ENCODE data around the gene SCN5A.

DNA sequence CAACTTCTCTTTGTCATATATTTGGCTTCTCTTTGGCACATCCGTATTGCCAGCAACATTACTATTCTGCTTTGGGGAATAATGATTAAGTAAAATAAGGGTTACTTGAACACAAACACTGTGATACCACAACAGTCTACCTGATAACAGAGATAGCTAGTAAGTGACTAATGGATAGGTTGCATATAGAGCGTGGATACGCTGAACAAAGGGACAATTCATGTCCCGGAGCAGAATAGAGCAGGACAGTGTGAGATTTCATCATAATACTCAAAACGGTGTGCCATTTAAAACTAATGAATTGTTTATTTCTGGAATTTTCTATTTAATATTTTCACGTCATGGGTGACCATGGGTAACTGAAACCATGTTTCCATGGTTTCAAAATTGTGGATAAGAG is 54.1 kb downstream of the SCN5A start:
- TF ChIP-seq, protein P1, sequence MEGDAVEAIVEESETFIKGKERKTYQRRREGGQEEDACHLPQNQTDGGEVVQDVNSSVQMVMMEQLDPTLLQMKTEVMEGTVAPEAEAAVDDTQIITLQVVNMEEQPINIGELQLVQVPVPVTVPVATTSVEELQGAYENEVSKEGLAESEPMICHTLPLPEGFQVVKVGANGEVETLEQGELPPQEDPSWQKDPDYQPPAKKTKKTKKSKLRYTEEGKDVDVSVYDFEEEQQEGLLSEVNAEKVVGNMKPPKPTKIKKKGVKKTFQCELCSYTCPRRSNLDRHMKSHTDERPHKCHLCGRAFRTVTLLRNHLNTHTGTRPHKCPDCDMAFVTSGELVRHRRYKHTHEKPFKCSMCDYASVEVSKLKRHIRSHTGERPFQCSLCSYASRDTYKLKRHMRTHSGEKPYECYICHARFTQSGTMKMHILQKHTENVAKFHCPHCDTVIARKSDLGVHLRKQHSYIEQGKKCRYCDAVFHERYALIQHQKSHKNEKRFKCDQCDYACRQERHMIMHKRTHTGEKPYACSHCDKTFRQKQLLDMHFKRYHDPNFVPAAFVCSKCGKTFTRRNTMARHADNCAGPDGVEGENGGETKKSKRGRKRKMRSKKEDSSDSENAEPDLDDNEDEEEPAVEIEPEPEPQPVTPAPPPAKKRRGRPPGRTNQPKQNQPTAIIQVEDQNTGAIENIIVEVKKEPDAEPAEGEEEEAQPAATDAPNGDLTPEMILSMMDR (IDR thresholded peaks at IDR 0.05), result no peak
- no peak for TF ChIP-seq POLR2A (IDR thresholded peaks at IDR 0.05)
